ENCODE data around the gene PCNX2.

DNA sequence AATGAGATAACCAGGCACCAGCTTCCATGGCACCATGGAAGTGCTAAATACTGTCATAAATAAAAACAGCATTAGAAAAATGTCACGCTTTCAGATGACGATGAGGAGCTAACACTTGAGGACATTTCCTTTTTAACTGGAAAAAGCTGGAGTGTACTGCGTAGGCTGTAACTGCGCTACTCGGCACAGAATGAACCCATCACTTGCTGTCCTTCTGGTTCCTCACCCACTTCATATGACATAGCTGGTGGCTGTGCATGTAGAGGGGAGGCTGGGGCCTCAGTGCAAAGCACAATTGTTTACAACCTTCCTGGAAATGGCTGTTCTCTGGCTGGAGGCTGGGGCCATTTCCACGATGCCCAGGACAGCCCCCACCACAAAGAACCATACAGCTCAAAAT is 289.4 kb downstream of the PCNX2 start:
- TF ChIP-seq, protein P1, sequence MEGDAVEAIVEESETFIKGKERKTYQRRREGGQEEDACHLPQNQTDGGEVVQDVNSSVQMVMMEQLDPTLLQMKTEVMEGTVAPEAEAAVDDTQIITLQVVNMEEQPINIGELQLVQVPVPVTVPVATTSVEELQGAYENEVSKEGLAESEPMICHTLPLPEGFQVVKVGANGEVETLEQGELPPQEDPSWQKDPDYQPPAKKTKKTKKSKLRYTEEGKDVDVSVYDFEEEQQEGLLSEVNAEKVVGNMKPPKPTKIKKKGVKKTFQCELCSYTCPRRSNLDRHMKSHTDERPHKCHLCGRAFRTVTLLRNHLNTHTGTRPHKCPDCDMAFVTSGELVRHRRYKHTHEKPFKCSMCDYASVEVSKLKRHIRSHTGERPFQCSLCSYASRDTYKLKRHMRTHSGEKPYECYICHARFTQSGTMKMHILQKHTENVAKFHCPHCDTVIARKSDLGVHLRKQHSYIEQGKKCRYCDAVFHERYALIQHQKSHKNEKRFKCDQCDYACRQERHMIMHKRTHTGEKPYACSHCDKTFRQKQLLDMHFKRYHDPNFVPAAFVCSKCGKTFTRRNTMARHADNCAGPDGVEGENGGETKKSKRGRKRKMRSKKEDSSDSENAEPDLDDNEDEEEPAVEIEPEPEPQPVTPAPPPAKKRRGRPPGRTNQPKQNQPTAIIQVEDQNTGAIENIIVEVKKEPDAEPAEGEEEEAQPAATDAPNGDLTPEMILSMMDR (IDR thresholded peaks at IDR 0.05; ENCODE audit: insufficient read depth, low read length, poor library complexity, severe bottlenecking): no peak
- no peak for TF ChIP-seq EZH2phosphoT487 (conservative IDR thresholded peaks at IDR 0.05; ENCODE audit: low read length)
